HEK293 (cell line): ENCODE measurements around the gene SARNP.
A peak's percentile ranks its signal among the peaks of the same experiment; 100 is the strongest.

ENCODE experiments used
- EGR2 ChIP-seq: fragments of 450-650 bp; formaldehyde crosslinking; IDR thresholded peaks from 2 replicates; pipeline ENCODE4 v1.5.1; 2016; ENCODE audit warnings: low read depth, missing biosample characterization, missing genetic modification characterization
- KLF10 ChIP-seq: fragments of 450-650 bp; IDR thresholded peaks from 2 replicates; pipeline ENCODE4 v1.5.1; 2018; ENCODE audit warnings: missing biosample characterization, mild to moderate bottlenecking, missing genetic modification characterization
- KLF7 ChIP-seq: fragments of 450-650 bp; formaldehyde crosslinking; IDR thresholded peaks from 2 replicates; pipeline ENCODE4 v1.5.1; 2016; ENCODE audit warnings: missing biosample characterization, missing genetic modification characterization, borderline replicate concordance
- KLF8 ChIP-seq: fragments of 450-650 bp; formaldehyde crosslinking; IDR thresholded peaks from 2 replicates; pipeline ENCODE4 v1.5.1; 2016; ENCODE audit warnings: missing biosample characterization, missing genetic modification characterization
- KLF9 ChIP-seq: fragments of 450-650 bp; formaldehyde crosslinking; IDR thresholded peaks from 2 replicates; pipeline ENCODE4 v1.5.1; 2016; ENCODE audit warnings: missing biosample characterization, missing genetic modification characterization, low read depth
- OSR2 ChIP-seq: fragments of 450-650 bp; formaldehyde crosslinking; IDR thresholded peaks from 2 replicates; pipeline ENCODE4 v1.5.1; 2016; ENCODE audit warnings: missing biosample characterization, missing genetic modification characterization
- OVOL3 ChIP-seq: fragments of 450-650 bp; formaldehyde crosslinking; IDR thresholded peaks from 2 replicates; pipeline ENCODE4 v1.5.1; 2016; ENCODE audit warnings: missing biosample characterization, missing genetic modification characterization
- PATZ1 ChIP-seq: fragments of 450-650 bp; formaldehyde crosslinking; IDR thresholded peaks from 2 replicates; pipeline ENCODE4 v1.5.1; 2016; ENCODE audit warnings: missing biosample characterization, missing genetic modification characterization
- SP2 ChIP-seq: fragments of 450-650 bp; formaldehyde crosslinking; IDR thresholded peaks from 2 replicates; pipeline ENCODE4 v1.5.1; 2016; ENCODE audit warnings: missing biosample characterization, missing genetic modification characterization
- YY2 ChIP-seq: fragments of 450-650 bp; formaldehyde crosslinking; IDR thresholded peaks from 2 replicates; pipeline ENCODE4 v1.5.1; 2016; ENCODE audit warnings: missing biosample characterization, missing genetic modification characterization
- ZBTB20 ChIP-seq: fragments of 450-650 bp; formaldehyde crosslinking; IDR thresholded peaks from 2 replicates; pipeline ENCODE4 v1.5.1; 2016; ENCODE audit warnings: missing biosample characterization, missing genetic modification characterization
- ZBTB44 ChIP-seq: fragments of 450-650 bp; IDR thresholded peaks from 2 replicates; pipeline ENCODE4 v1.5.1; 2018; ENCODE audit warnings: missing biosample characterization, mild to moderate bottlenecking, missing genetic modification characterization
- ZBTB48 ChIP-seq: fragments of 450-650 bp; formaldehyde crosslinking; IDR thresholded peaks from 2 replicates; pipeline ENCODE4 v1.5.1; 2016; ENCODE audit warnings: missing biosample characterization, missing genetic modification characterization
- ZBTB8A ChIP-seq: fragments of 450-650 bp; formaldehyde crosslinking; IDR thresholded peaks from 2 replicates; pipeline ENCODE4 v1.5.1; 2016; ENCODE audit warnings: missing biosample characterization, missing genetic modification characterization
- ZEB2 ChIP-seq: fragments of 450-650 bp; formaldehyde crosslinking; IDR thresholded peaks from 2 replicates; pipeline ENCODE4 v1.5.1; 2016; ENCODE audit warnings: missing biosample characterization, missing genetic modification characterization
- ZIC2 ChIP-seq: fragments of 450-650 bp; formaldehyde crosslinking; IDR thresholded peaks from 2 replicates; pipeline ENCODE4 v1.5.1; 2016; ENCODE audit warnings: missing biosample characterization, missing genetic modification characterization
- ZNF146 ChIP-seq: fragments of 450-650 bp; formaldehyde crosslinking; IDR thresholded peaks from 2 replicates; pipeline ENCODE4 v1.5.1; 2016; ENCODE audit warnings: missing biosample characterization, missing genetic modification characterization
- ZNF155 ChIP-seq: fragments of 450-650 bp; formaldehyde crosslinking; IDR thresholded peaks from 2 replicates; pipeline ENCODE4 v1.5.1; 2016; ENCODE audit warnings: missing biosample characterization, missing genetic modification characterization
- ZNF157 ChIP-seq: fragments of 450-650 bp; formaldehyde crosslinking; IDR thresholded peaks from 2 replicates; pipeline ENCODE4 v1.5.1; 2016; ENCODE audit warnings: missing biosample characterization, missing genetic modification characterization
- ZNF211 ChIP-seq: fragments of 450-650 bp; formaldehyde crosslinking; IDR thresholded peaks from 2 replicates; pipeline ENCODE4 v1.5.1; 2016; ENCODE audit warnings: low read depth, missing biosample characterization, missing genetic modification characterization
- ZNF24 ChIP-seq: fragments of 450-650 bp; formaldehyde crosslinking; IDR thresholded peaks from 2 replicates; pipeline ENCODE4 v1.5.1; 2016; ENCODE audit warnings: missing biosample characterization, missing genetic modification characterization
- ZNF324 ChIP-seq: fragments of 450-650 bp; formaldehyde crosslinking; IDR thresholded peaks from 2 replicates; pipeline ENCODE4 v1.5.1; 2016; ENCODE audit warnings: missing biosample characterization, missing genetic modification characterization
- ZNF335 ChIP-seq: fragments of 450-650 bp; formaldehyde crosslinking; conservative IDR thresholded peaks from 2 replicates; pipeline ENCODE4 v1.5.1; 2016; ENCODE audit warnings: missing biosample characterization, missing genetic modification characterization
- ZNF398 ChIP-seq: fragments of 450-650 bp; formaldehyde crosslinking; IDR thresholded peaks from 2 replicates; pipeline ENCODE4 v1.5.1; 2017; ENCODE audit warnings: missing biosample characterization, missing genetic modification characterization
- ZNF660 ChIP-seq: fragments of 450-650 bp; IDR thresholded peaks from 2 replicates; pipeline ENCODE4 v1.5.1; 2018; ENCODE audit warnings: missing biosample characterization, mild to moderate bottlenecking, missing genetic modification characterization
- ZNF664 ChIP-seq: fragments of 450-650 bp; formaldehyde crosslinking; IDR thresholded peaks from 2 replicates; pipeline ENCODE4 v1.5.1; 2016; ENCODE audit warnings: missing biosample characterization, missing genetic modification characterization
- ZNF777 ChIP-seq: fragments of 450-650 bp; formaldehyde crosslinking; IDR thresholded peaks from 2 replicates; pipeline ENCODE4 v1.5.1; 2017; ENCODE audit warnings: missing biosample characterization, missing genetic modification characterization, borderline replicate concordance
- TF ChIP-seq, protein P1 (sequence below): IDR thresholded peaks from 2 replicates; pipeline ENCODE4 v1.6.1; 2011; ENCODE audit warnings: mild to moderate bottlenecking, low read depth, low read length, borderline replicate concordance
- TF ChIP-seq, protein P2 (sequence below): fragments of 450-650 bp; formaldehyde crosslinking; IDR thresholded peaks from 2 replicates; pipeline ENCODE4 v1.5.1; 2016; ENCODE audit warnings: missing biosample characterization, missing genetic modification characterization

SARNP gene

DNA sequence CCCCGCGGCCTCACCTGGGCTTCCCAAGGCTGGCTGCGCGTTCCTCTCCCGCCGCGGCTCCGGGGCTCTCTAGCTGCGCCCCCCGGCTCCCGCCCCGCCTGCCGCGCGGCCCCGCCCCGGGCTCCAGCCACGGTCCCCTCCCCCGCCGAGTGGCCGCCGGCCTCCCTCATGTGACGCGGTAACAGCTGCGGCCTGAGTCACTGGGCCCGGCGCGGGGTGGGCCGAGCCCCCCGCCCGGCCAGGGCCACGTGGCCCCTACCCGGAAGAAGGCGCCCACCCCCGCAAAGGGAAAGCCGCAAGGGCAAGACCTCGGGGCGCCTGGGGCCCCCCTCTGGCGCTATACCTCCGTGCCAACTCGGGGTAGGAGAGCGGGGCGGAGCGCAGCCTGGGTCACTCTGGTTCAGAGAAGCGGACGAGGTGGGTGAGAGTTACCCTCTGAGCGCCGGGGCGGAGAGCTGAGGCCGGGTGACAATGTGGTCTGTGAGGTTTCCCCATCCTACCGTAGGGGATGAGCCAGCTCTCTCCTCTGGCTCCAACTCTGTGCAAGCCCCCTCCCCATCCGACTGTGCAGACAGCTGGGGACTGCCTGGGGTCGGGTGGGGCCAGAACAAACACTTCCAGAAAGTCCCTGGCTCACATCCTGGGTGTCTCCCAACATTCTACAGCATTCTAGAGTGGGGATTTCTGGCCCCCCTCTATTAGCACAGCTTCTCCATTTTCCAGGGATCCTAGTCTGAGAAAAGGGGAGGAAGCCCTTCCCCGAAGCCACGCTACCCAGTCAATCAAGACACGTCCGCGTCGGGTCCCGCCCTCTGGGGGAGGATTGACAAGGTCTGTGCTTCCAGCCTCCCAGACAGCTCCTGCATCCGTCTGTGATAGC, 88.3 kb downstream of the SARNP start, which contains the start of gene CD63 (continued):
- no peak for TF ChIP-seq ZNF664
- TF ChIP-seq KLF9 (tag by site-specific recombination): peak; percentile 53; the same call in 1 of the 2 replicates
- TF ChIP-seq OVOL3 (tag by site-specific recombination): peak; percentile 68; the same call in 1 of the 2 replicates
- TF ChIP-seq ZNF398 (tag by site-specific recombination): peak; percentile 74
- peak; percentile 49; the same call in 1 of the 2 replicates for TF ChIP-seq KLF7 (tag by site-specific recombination)
- TF ChIP-seq ZNF24 (tag by site-specific recombination): peak; percentile 48; the same call in 1 of the 2 replicates
- peak; percentile 52; the same call in 1 of the 2 replicates for TF ChIP-seq ZNF324 (tag by site-specific recombination)
- TF ChIP-seq, protein P1, sequence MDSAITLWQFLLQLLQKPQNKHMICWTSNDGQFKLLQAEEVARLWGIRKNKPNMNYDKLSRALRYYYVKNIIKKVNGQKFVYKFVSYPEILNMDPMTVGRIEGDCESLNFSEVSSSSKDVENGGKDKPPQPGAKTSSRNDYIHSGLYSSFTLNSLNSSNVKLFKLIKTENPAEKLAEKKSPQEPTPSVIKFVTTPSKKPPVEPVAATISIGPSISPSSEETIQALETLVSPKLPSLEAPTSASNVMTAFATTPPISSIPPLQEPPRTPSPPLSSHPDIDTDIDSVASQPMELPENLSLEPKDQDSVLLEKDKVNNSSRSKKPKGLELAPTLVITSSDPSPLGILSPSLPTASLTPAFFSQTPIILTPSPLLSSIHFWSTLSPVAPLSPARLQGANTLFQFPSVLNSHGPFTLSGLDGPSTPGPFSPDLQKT: no peak
- peak; percentile 45; the same call in 1 of the 2 replicates for TF ChIP-seq ZBTB8A
- TF ChIP-seq ZNF157 (tag by site-specific recombination): no peak
- 0 out of 2 replicates have a peak, but pooled peaks have one; percentile 67 for TF ChIP-seq KLF8 (tag by site-specific recombination)
- TF ChIP-seq ZBTB20 (tag by site-specific recombination): peak; percentile 69; the same call in 1 of the 2 replicates
- TF ChIP-seq OSR2 (tag by site-specific recombination): peak; percentile 8; the same call in 1 of the 2 replicates
- peak; percentile 64; the same call in 1 of the 2 replicates for TF ChIP-seq ZBTB48
- peak; percentile 98 for TF ChIP-seq KLF10
- peak; percentile 88 for TF ChIP-seq ZEB2 (tag by site-specific recombination)
- no peak for TF ChIP-seq YY2 (tag by site-specific recombination)
- no peak for TF ChIP-seq ZNF146 (tag by site-specific recombination)
- TF ChIP-seq, protein P2, sequence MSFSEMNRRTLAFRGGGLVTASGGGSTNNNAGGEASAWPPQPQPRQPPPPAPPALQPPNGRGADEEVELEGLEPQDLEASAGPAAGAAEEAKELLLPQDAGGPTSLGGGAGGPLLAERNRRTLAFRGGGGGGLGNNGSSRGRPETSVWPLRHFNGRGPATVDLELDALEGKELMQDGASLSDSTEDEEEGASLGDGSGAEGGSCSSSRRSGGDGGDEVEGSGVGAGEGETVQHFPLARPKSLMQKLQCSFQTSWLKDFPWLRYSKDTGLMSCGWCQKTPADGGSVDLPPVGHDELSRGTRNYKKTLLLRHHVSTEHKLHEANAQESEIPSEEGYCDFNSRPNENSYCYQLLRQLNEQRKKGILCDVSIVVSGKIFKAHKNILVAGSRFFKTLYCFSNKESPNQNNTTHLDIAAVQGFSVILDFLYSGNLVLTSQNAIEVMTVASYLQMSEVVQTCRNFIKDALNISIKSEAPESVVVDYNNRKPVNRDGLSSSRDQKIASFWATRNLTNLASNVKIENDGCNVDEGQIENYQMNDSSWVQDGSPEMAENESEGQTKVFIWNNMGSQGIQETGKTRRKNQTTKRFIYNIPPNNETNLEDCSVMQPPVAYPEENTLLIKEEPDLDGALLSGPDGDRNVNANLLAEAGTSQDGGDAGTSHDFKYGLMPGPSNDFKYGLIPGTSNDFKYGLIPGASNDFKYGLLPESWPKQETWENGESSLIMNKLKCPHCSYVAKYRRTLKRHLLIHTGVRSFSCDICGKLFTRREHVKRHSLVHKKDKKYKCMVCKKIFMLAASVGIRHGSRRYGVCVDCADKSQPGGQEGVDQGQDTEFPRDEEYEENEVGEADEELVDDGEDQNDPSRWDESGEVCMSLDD: peak; percentile 85
- no peak for TF ChIP-seq ZNF211
- peak; percentile 83 for TF ChIP-seq ZIC2 (tag by site-specific recombination)
- peak; percentile 75 for TF ChIP-seq EGR2 (tag by site-specific recombination)
- TF ChIP-seq SP2 (tag by site-specific recombination): peak; percentile 76
- peak; percentile 75 for TF ChIP-seq ZNF335 (tag by site-specific recombination)
- no peak; the same call in 1 of the 2 replicates for TF ChIP-seq ZNF660 (tag by site-specific recombination)
- no peak for TF ChIP-seq ZNF777
- no peak for TF ChIP-seq ZNF155
- TF ChIP-seq ZBTB44 (tag by site-specific recombination): 0 out of 2 replicates have a peak, but pooled peaks have one; percentile 35
- TF ChIP-seq PATZ1 (tag by site-specific recombination): peak; percentile 95
